OCI-LY3 (cell line): Measurements from ENCODE around the gene SLC30A4.

Source experiments
- CTCF ChIP-seq: fragments of 200-600, 300-600 bp; sonication (generic); IDR thresholded peaks from 2 replicates; pipeline ENCODE4 v1.5.1; 2014; ENCODE audit warnings: antibody characterized with exemption, low read length, low read depth
- EZH2phosphoT487 ChIP-seq: fragments of 200-600 bp; shearing (Covaris generic); IDR thresholded peaks from 2 replicates; pipeline ENCODE4 v1.6.1; 2018; ENCODE audit warnings: antibody characterized with exemption, mixed run types, low read depth

GRCh38 chr15:45469027-45469426, 53.5 kb downstream of the SLC30A4 start:
- TF ChIP-seq CTCF = no peak
- TF ChIP-seq EZH2phosphoT487 = no peak
